Measurements from ENCODE around the gene UBAP1. TPM values are rescaled to one million over a fixed set of nuclear protein-coding genes. Genes with fewer than 3 reads are reported as not detected.

The UBAP1 gene
- total and polyA plus RNA-seq, 2 of the 4 experiments (the other 2 are of a cell fraction), result 30.6 to 37.0 TPM

DNA sequence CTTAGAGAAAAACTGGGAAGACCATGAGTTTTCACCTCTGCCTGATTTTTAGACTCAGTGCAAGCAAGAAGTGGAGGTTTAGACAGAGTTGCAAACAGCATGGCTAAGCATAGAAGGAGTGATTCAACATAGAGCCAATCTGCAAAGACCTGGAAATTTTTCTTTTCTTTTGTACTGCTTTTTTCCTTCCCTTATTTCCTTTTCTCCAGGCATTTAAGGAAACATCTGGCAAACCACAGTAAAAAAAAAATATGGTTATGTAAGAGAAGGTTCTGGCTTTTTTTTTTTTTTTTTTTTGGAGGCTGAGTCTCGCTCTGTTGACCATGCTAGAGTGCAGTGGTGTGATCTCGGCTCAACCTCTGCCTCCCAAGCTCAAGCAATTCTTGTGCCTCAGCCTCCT lies 35.7 kb upstream of the UBAP1 start:
- H3K4me3 ChIP-seq (ENCODE audit: insufficient read depth, low read depth, low read length), result no peak overlapping the region
- no peak overlapping the region for H2AFZ ChIP-seq (replicated peaks; ENCODE audit: low read length, poor library complexity)
- H2BK15ac ChIP-seq (ENCODE audit: low read depth, low read length), result no peak overlapping the region
- no peaks in the 10 kb centered on the region for H3K79me1 ChIP-seq (ENCODE audit: low read depth in 1 of 2, low read length in 2 of 2)
- BruUV-seq (replicated peaks), result no TSS peak
- H3K56ac ChIP-seq (ENCODE audit: extremely low read depth, insufficient read depth, low read length), result no peak overlapping the region
- no peak overlapping the region for H4K5ac ChIP-seq (ENCODE audit: low read depth, low read length)
- H2AK5ac ChIP-seq (ENCODE audit: low read depth, low read length), result no peak overlapping the region
- no peak overlapping the region for H3K27ac ChIP-seq (ENCODE audit: insufficient read depth, low read length)
- H3K23ac ChIP-seq (ENCODE audit: low read depth, low read length), result no peak overlapping the region
- no peak overlapping the region for H3K4ac ChIP-seq (ENCODE audit: low read depth, low read length)
- H4K8ac ChIP-seq (ENCODE audit: low read depth in 2 of 2, low read length in 2 of 2), result no peak overlapping the region
- ChIA-PET POLR2A (ENCODE audit: unreplicated experiment) (no interaction called here), CTCF (interaction anchor here (0.7 kb wide), 1 partner anchor 9 kb away, joined by 4 read pairs; no protein-coding TSS in a partner anchor)
- in situ Hi-C loops (cut with MboI; ENCODE audit: low sequenced_read_pairs), result no loop called here
- TF ChIP-seq RCOR1 (IDR thresholded peaks at IDR 0.05; ENCODE audit: insufficient replicate concordance, low read length) (no peak), SMC3 (IDR thresholded peaks at IDR 0.05; ENCODE audit: low read depth, low read length) (no peak), USF2 (IDR thresholded peaks at IDR 0.05; ENCODE audit: low read depth, low read length) (no peak), CEBPB (IDR thresholded peaks at IDR 0.05; ENCODE audit: low read depth, low read length) (no peak), RAD21 (IDR thresholded peaks at IDR 0.05; ENCODE audit: low read length) (no peak)
- TF ChIP-seq, protein P1, sequence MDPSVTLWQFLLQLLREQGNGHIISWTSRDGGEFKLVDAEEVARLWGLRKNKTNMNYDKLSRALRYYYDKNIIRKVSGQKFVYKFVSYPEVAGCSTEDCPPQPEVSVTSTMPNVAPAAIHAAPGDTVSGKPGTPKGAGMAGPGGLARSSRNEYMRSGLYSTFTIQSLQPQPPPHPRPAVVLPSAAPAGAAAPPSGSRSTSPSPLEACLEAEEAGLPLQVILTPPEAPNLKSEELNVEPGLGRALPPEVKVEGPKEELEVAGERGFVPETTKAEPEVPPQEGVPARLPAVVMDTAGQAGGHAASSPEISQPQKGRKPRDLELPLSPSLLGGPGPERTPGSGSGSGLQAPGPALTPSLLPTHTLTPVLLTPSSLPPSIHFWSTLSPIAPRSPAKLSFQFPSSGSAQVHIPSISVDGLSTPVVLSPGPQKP (IDR thresholded peaks at IDR 0.05; ENCODE audit: borderline replicate concordance, low read depth, low read length), result no peak
- no CpG with 5 or more reads among the region's 2 CpGs for WGBS, 2 experiments (ENCODE audit: extremely low coverage in 2 of 2, insufficient read length in 1 of 2)
- H3K14ac ChIP-seq (replicated peaks; ENCODE audit: low read depth, low read length), result no peak overlapping the region
- H2BK120ac ChIP-seq (ENCODE audit: low read depth, low read length), result no peak overlapping the region
- no peak for ATAC-seq (ENCODE audit: low read depth)
- intact Hi-C loops (cut with micrococcal nuclease), result no loop called here
- dilution Hi-C loops (cut with HindIII; ENCODE audit: low sequenced_read_pairs, unreplicated experiment), result no loop called here
- no peak overlapping the region for H2BK20ac ChIP-seq (ENCODE audit: low read depth, low read length)
- H3K9ac ChIP-seq (ENCODE audit: low read depth, low read length), result no peak overlapping the region
- 0 out of 2 replicates have a peak, but pooled peaks cover 2% of the 10 kb centered on the region for H3K27me3 ChIP-seq (ENCODE audit: control insufficient read depth, insufficient read depth, low read length)
- H3K9me3 ChIP-seq (ENCODE audit: control insufficient read depth, insufficient read depth, low read length), result no peaks in the 10 kb centered on the region
- 0 out of 2 replicates have a peak, but pooled peaks cover 1% of the 10 kb centered on the region for H3K4me1 ChIP-seq (ENCODE audit: control insufficient read depth, insufficient read depth, low read length)
- no peak for DNase-seq
- H3K18ac ChIP-seq (ENCODE audit: low read depth, low read length), result no peak overlapping the region
- H3K4me2 ChIP-seq (ENCODE audit: low read depth, low read length), result no peak overlapping the region
- no peak overlapping the region for H2BK5ac ChIP-seq (ENCODE audit: low read depth, low read length, poor library complexity, severe bottlenecking)
- H4K20me1 ChIP-seq (ENCODE audit: insufficient read depth, low read length), result no peaks in the 10 kb centered on the region
- H3K9me1 ChIP-seq (ENCODE audit: insufficient read depth, low read length), result no peaks in the 10 kb centered on the region
- H2AK9ac ChIP-seq (replicated peaks; ENCODE audit: low read depth, low read length, poor library complexity), result no peak overlapping the region
- H4K91ac ChIP-seq (ENCODE audit: insufficient read depth, low read depth, low read length), result no peak overlapping the region
- H3K36me3 ChIP-seq (ENCODE audit: control insufficient read depth, insufficient read depth, low read length), result no peaks in the 10 kb centered on the region

Measured in IMR-90 (cell line).